ENCODE data around the gene AK3.

Gene AK3

DNA sequence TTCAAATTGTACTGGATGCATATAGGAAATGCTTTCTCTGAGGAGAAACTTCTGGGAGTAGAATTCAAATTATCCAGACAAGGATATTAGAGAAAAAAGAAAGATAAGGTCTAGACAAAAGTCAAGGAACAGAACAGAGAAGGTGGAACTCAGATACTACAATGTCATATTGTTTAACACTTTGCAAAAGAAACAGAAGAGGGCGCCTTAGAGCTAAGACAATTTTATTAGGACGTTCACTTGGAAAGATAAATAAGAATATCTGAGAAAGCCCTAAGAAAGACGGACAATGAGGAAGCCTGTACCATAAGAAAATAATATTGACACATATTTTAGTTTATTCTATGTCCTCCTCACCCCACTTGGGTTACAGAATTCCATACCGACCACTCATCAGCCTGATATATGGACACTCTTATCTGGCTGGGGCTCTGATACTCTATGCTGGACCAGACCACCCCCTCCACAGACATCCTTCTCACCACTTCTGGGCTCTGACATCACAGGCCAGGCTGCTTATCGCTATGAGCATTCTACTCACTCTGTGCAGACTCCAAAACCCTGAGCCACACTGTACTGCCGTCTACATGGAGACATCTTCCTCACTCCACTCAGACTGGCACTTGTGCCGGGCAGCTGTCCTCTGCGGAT, 9.1 kb upstream of the AK3 start:
- H3K27me3 ChIP-seq (ENCODE audit: control insufficient read depth in 1 of 2, insufficient read depth in 2 of 2, low read length in 2 of 2), result no peaks in the 10 kb centered on the region
- no peaks in the 10 kb centered on the region for H3K36me3 ChIP-seq (ENCODE audit: control insufficient read depth in 1 of 2, insufficient read depth in 2 of 2, low read length in 2 of 2)
- H3K4me3 ChIP-seq (ENCODE audit: low read depth in 1 of 2, low read length in 2 of 2), result no peak overlapping the region
- no peaks in the 10 kb centered on the region for H3K4me1 ChIP-seq (ENCODE audit: control insufficient read depth in 1 of 2, insufficient read depth in 2 of 2, low read length in 2 of 2)
- H3K27ac ChIP-seq (ENCODE audit: low read depth, low read length), result no peak overlapping the region
- H3K9me3 ChIP-seq (ENCODE audit: control insufficient read depth in 1 of 2, low read length in 2 of 2), result peaks cover 0 to 2% of the 10 kb centered on the region in 2 donors
- H3K9ac ChIP-seq (ENCODE audit: low read depth in 1 of 2, low read length in 2 of 2), result no peak overlapping the region

DNA sequence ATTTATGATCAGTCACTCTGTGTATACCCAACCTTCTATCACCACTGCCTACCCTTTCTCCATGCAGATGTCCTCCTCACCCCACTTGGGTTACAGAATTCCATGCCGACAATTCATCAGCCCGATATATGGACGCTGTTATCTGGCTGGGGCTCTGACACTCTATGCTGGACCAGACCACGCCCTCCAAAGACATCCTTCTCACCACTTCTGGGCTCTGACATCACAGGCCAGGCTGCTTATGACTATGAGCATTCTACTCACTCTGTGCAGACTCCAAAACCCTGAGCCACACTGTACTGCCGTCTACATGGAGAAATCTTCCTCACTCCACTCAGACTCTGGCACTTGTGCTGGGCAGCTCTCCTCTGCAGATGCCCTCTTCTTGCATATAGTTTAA, 7.6 kb upstream of the AK3 start:
- Histone ChIP-seq H3K4me1 (ENCODE audit: control insufficient read depth in 1 of 2, insufficient read depth in 2 of 2, low read length in 2 of 2) (no peaks in the 10 kb centered on the region), H3K36me3 (ENCODE audit: control insufficient read depth in 1 of 2, insufficient read depth in 2 of 2, low read length in 2 of 2) (no peaks in the 10 kb centered on the region), H3K9me3 (ENCODE audit: control insufficient read depth in 1 of 2, low read length in 2 of 2) (peaks cover 0 to 2% of the 10 kb centered on the region in 2 donors), H3K27me3 (ENCODE audit: control insufficient read depth in 1 of 2, insufficient read depth in 2 of 2, low read length in 2 of 2) (no peaks in the 10 kb centered on the region), H3K4me3 (ENCODE audit: low read depth in 1 of 2, low read length in 2 of 2) (no peak overlapping the region), H3K27ac (ENCODE audit: low read depth, low read length) (no peak overlapping the region), H3K9ac (ENCODE audit: low read depth in 1 of 2, low read length in 2 of 2) (no peak overlapping the region)

DNA sequence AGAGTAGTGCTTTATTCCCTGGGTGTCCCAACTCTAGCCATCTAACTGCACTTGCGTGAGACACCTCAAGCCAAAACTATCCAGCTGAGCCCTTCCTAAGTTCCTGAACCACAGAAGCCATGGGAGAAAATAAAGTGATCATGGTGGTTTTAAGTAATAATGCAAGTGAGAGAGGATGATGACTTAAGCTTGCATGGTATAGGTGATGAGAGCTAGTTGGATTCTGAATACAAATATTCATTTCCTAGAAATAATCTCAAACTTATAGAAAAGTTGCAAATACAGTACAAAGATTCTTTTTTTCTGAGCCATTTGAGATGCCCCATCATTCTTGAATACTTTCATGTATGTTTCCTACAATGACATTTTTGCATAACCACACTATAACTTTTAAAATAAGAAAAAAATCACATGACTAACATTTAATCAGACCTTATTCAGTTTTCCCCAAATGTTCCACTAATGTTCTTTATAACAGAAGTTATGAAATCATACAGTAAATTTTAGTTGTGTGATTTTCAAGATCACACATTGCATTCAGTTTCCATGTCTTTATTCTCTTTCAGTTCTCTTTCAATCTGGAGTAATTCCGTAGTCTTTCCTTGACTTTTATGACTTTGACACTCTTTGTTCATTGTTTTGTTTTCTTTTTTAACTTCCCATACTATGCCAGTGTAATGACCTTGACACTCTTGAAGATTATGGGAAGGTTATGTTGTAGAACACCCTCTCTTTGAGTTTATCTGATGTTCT, 5.5 kb upstream of the AK3 start:
- no peak overlapping the region for H3K9ac ChIP-seq (ENCODE audit: low read depth in 1 of 2, low read length in 2 of 2)
- no peak overlapping the region for H3K27ac ChIP-seq (ENCODE audit: low read depth, low read length)
- H3K27me3 ChIP-seq (ENCODE audit: control insufficient read depth in 1 of 2, insufficient read depth in 2 of 2, low read length in 2 of 2), result no peaks in the 10 kb centered on the region
- no peak overlapping the region for H3K4me3 ChIP-seq (ENCODE audit: low read depth in 1 of 2, low read length in 2 of 2)
- H3K4me1 ChIP-seq (ENCODE audit: control insufficient read depth in 1 of 2, insufficient read depth in 2 of 2, low read length in 2 of 2), result peaks cover 6 to 8% of the 10 kb centered on the region in 2 donors
- no peaks in the 10 kb centered on the region for H3K36me3 ChIP-seq (ENCODE audit: control insufficient read depth in 1 of 2, insufficient read depth in 2 of 2, low read length in 2 of 2)
- H3K9me3 ChIP-seq (ENCODE audit: control insufficient read depth in 1 of 2, low read length in 2 of 2), result peaks cover 0 to 2% of the 10 kb centered on the region in 2 donors

DNA sequence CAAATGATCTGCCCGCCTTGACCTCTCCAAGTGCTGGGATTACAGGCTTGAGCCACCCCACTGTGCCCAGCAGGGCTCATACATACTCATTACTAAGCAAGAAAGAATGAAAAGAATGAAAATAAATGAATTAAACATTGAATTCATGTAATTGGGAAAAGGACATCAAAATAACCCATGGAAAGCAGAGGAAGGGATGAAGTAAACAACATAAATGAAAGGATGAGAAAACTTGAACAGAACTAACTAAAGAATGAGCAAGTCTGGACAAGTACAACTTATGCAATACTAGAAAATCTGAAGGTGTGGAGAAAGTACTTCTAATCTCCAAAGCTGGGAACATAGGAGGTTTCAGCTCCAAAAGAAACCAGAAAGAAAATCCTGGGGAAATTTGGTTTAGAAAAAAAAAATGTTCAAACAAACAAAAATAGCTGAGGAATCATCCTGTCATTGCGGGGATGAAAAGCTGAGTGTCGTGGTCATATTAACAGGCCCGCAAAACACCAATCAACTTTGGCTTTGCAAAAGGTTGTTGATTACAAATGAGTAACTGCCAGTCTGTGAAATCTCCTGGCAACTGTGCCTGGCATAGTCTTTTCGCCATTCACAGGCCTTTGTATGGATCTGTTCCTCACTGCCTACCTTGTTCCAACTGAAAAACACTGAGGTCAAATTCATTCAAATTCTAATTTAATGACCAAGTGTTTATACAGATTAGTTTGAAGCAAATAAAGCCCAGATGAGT, 2.3 kb upstream of the AK3 start:
- no peak overlapping the region for H3K4me3 ChIP-seq (ENCODE audit: low read depth in 1 of 2, low read length in 2 of 2)
- H3K36me3 ChIP-seq (ENCODE audit: control insufficient read depth in 1 of 2, insufficient read depth in 2 of 2, low read length in 2 of 2), result no peaks in the 10 kb centered on the region
- H3K27me3 ChIP-seq (ENCODE audit: control insufficient read depth in 1 of 2, insufficient read depth in 2 of 2, low read length in 2 of 2), result no peaks in the 10 kb centered on the region
- H3K4me1 ChIP-seq (ENCODE audit: control insufficient read depth in 1 of 2, insufficient read depth in 2 of 2, low read length in 2 of 2), result peaks cover 6 to 13% of the 10 kb centered on the region in 2 donors
- H3K9ac ChIP-seq (ENCODE audit: low read depth in 1 of 2, low read length in 2 of 2), result no peak overlapping the region
- H3K27ac ChIP-seq (ENCODE audit: low read depth, low read length), result no peak overlapping the region
- no peaks in the 10 kb centered on the region for H3K9me3 ChIP-seq (ENCODE audit: control insufficient read depth in 1 of 2, low read length in 2 of 2)

DNA sequence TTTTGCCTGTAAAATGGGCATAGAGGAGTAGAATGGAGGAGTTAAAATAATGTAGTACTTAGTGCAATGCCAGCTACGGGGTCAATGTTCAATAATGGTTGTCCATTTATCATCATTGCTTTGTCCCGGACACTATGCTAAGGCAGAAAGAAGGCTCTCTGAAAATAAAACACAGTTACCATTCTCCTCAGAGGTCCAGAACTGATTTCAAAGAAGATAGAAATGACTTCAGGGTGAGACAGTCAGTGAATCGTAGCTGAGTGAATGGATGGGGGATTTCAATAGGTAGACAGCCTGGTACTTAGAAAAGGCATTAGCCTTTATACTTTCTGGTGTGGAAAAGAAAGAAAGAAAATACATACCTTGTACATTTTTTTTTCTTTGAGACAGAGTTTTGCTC, 1.2 kb upstream of the AK3 start:
- Histone ChIP-seq H3K27ac (ENCODE audit: low read depth, low read length) (peak overlapping the region; percentile 95), H3K9me3 (ENCODE audit: control insufficient read depth in 1 of 2, low read length in 2 of 2) (no peaks in the 10 kb centered on the region), H3K36me3 (ENCODE audit: control insufficient read depth in 1 of 2, insufficient read depth in 2 of 2, low read length in 2 of 2) (no peaks in the 10 kb centered on the region), H3K4me1 (ENCODE audit: control insufficient read depth in 1 of 2, insufficient read depth in 2 of 2, low read length in 2 of 2) (peaks cover 13 to 18% of the 10 kb centered on the region in 2 donors), H3K27me3 (ENCODE audit: control insufficient read depth in 1 of 2, insufficient read depth in 2 of 2, low read length in 2 of 2) (no peaks in the 10 kb centered on the region), H3K9ac (ENCODE audit: low read depth in 1 of 2, low read length in 2 of 2) (peak overlapping the region in 1 of 2 donors; percentile 87), H3K4me3 (ENCODE audit: low read depth in 1 of 2, low read length in 2 of 2) (peak overlapping the region; percentile 83 to 91)

DNA sequence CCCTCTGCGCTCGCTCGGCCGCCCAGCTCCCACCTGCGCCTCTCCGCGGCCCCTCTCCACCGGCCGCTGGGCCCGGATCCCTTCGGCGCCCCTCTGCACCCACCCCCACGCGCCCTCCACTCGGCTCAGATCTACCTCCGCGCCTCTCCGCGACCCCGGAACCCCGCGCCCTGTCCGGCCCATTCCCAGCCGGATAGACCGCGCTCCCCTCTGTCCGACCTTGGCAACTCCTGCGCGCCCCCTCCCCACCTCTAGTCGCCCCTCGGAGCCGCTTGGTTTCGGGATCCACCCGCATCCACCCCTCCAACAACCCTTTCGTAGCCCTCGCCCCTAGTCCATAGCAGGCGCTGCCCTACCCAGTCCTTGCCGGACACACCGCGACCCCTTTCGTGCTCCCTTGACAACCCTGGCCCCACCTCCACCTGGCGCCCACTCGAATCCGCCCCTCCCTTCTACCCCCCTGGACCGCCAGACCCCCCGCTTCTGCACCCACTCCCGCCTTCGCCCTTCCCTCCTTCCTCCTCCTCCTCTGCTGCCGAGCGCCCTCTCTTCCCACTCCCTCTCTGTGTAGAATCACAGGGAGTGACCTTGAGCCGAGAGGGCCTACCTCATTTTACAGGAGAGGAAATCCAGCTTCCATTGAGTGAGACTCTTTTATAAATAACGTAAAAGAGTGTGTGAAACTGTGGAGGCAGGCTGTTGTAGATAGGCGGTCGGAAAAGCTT, 525 bp upstream of the AK3 start:
- H3K27ac ChIP-seq (ENCODE audit: low read depth, low read length), result peak overlapping the region; percentile 95
- peak overlapping the region; percentile 83 to 91 for H3K4me3 ChIP-seq (ENCODE audit: low read depth in 1 of 2, low read length in 2 of 2)
- peaks cover 15 to 18% of the 10 kb centered on the region in 2 donors for H3K4me1 ChIP-seq (ENCODE audit: control insufficient read depth in 1 of 2, insufficient read depth in 2 of 2, low read length in 2 of 2)
- H3K27me3 ChIP-seq (ENCODE audit: control insufficient read depth in 1 of 2, insufficient read depth in 2 of 2, low read length in 2 of 2), result no peaks in the 10 kb centered on the region
- H3K9me3 ChIP-seq (ENCODE audit: control insufficient read depth in 1 of 2, low read length in 2 of 2), result no peaks in the 10 kb centered on the region
- peak overlapping the region; percentile 78 to 87 for H3K9ac ChIP-seq (ENCODE audit: low read depth in 1 of 2, low read length in 2 of 2)
- no peaks in the 10 kb centered on the region for H3K36me3 ChIP-seq (ENCODE audit: control insufficient read depth in 1 of 2, insufficient read depth in 2 of 2, low read length in 2 of 2)

DNA sequence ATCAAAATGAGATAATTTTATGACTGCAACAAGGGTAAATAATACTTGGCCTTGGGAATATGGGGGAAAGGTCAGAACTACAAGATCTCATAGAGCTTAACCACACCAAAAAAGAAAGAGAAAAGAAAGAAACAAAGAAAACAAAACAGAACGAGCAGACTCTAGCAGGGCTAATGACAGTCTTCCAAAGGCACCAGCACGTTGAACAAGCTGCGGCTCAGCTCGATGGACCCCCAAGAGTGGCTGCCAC, 689 bp downstream of the AK3 start:
- Histone ChIP-seq H3K9ac (ENCODE audit: low read depth in 1 of 2, low read length in 2 of 2) (peak overlapping the region; percentile 78 to 88), H3K36me3 (ENCODE audit: control insufficient read depth in 1 of 2, insufficient read depth in 2 of 2, low read length in 2 of 2) (no peaks in the 10 kb centered on the region), H3K4me1 (ENCODE audit: control insufficient read depth in 1 of 2, insufficient read depth in 2 of 2, low read length in 2 of 2) (peaks cover 15 to 18% of the 10 kb centered on the region in 2 donors), H3K27me3 (ENCODE audit: control insufficient read depth in 1 of 2, insufficient read depth in 2 of 2, low read length in 2 of 2) (no peaks in the 10 kb centered on the region), H3K27ac (ENCODE audit: low read depth, low read length) (peak overlapping the region; percentile 95), H3K9me3 (ENCODE audit: control insufficient read depth in 1 of 2, low read length in 2 of 2) (no peaks in the 10 kb centered on the region), H3K4me3 (ENCODE audit: low read depth in 1 of 2, low read length in 2 of 2) (peak overlapping the region; percentile 83 to 91)

DNA sequence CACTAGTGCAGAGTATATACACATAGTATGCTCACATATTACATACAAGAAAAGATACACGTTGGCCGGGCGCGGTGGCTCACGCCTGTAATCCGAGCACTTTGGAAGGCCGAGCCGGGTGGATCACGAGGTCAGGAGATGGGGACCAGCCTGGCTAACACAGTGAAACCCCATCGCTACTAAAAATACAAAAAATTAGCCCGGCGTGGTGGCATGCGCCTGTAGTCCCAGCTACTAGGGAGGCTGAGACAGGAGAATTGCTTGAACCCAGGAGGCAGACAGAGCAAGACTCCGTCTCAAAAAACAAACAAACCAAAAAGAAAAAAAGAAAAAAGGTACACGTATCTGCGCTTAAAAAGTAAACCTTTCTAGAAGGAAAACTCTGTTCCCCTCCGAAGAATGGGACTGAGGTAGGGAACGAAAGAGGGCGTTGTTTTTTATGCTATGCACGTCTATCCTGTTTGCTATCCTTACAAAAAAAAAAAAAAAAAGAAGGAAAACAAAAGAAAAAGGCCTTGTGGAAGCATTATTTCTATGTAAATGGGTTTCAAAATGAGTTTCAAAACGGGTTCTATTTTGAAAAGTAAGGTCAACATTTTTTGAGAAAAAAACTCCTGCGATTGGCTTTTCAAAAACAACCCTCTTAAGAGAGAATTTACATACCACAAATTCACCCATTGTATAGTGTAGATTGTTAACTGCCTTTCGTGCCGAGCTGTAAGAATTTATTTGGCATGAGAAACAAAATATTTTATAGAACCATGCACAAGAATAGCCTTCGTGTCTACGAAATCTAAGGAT, 1.2 kb downstream of the AK3 start:
- Histone ChIP-seq H3K27me3 (ENCODE audit: control insufficient read depth in 1 of 2, insufficient read depth in 2 of 2, low read length in 2 of 2) (no peaks in the 10 kb centered on the region), H3K36me3 (ENCODE audit: control insufficient read depth in 1 of 2, insufficient read depth in 2 of 2, low read length in 2 of 2) (no peaks in the 10 kb centered on the region), H3K9ac (ENCODE audit: low read depth in 1 of 2, low read length in 2 of 2) (peak overlapping the region; percentile 78 to 88), H3K4me1 (ENCODE audit: control insufficient read depth in 1 of 2, insufficient read depth in 2 of 2, low read length in 2 of 2) (peaks cover 15 to 18% of the 10 kb centered on the region in 2 donors), H3K4me3 (ENCODE audit: low read depth in 1 of 2, low read length in 2 of 2) (peak overlapping the region; percentile 83 to 91), H3K9me3 (ENCODE audit: control insufficient read depth in 1 of 2, low read length in 2 of 2) (no peaks in the 10 kb centered on the region), H3K27ac (ENCODE audit: low read depth, low read length) (peak overlapping the region; percentile 95)

DNA sequence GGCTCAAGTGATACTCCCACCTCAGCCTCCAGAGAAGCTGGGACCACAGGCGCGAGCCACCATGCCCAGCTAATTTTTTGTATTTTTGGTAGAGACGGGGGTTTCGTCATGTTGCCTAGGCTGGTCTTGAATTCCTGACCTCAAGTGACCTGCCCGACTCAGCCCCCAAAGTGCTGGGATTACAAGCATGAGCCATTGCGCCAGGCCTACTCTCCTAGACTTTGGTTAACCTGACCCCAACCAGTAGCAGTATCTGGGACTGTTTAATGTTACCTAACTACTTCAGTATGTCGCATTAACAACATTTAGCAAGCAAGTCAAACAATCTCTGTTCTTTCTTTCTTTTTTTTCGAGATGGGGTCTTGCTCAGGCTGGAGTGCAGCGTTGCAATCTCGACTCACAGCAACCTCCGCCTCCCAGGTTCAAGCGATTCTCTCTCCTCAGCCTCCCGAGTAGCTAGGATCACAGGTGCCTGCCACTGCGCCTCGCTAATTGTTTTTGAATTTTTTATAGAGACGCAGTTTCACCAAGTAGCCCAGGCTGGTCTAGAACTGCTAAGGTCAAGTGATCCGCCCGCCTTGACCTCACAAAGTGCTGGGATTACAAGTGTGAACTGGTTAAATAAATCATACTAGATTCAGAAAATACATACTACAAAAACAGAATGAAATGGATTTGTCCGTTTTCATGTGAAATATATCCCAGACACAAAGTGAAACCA, 2.0 kb downstream of the AK3 start:
- no peaks in the 10 kb centered on the region for H3K36me3 ChIP-seq (ENCODE audit: control insufficient read depth in 1 of 2, insufficient read depth in 2 of 2, low read length in 2 of 2)
- peak overlapping the region; percentile 83 to 91 for H3K4me3 ChIP-seq (ENCODE audit: low read depth in 1 of 2, low read length in 2 of 2)
- no peaks in the 10 kb centered on the region for H3K27me3 ChIP-seq (ENCODE audit: control insufficient read depth in 1 of 2, insufficient read depth in 2 of 2, low read length in 2 of 2)
- H3K9ac ChIP-seq (ENCODE audit: low read depth in 1 of 2, low read length in 2 of 2), result peak overlapping the region; percentile 78 to 88
- H3K4me1 ChIP-seq (ENCODE audit: control insufficient read depth in 1 of 2, insufficient read depth in 2 of 2, low read length in 2 of 2), result peaks cover 18 to 19% of the 10 kb centered on the region in 2 donors
- H3K27ac ChIP-seq (ENCODE audit: low read depth, low read length), result no peak overlapping the region
- H3K9me3 ChIP-seq (ENCODE audit: control insufficient read depth in 1 of 2, low read length in 2 of 2), result no peaks in the 10 kb centered on the region
